HG03342 (cell line): Measurements from ENCODE around the gene SLC25A13.
"Not testable (repeated sequence)": the region's sequence is repeated elsewhere in the genome, so short reads cannot be mapped to it uniquely, and the experiment has no call there.

ENCODE experiments used
- ATAC-seq: cut with Tn5 transposase; IDR thresholded peaks from one replicate; pipeline ENCODE4 v1.9.1; 2021; ENCODE audit warnings: mild to moderate bottlenecking, moderate library complexity; ENCODE audit not compliant: unreplicated experiment

SLC25A13 gene

GRCh38 chr7:96300502-96300901 lies 21.4 kb downstream of the SLC25A13 start:
- ATAC-seq, result no peak

- ATAC-seq, result no peak
Measured at GRCh38 chr7:96299496-96299895, 22.4 kb downstream of the SLC25A13 start.

- ATAC-seq, result no peak
Measured at GRCh38 chr7:96297876-96298275, 24.0 kb downstream of the SLC25A13 start.

GRCh38 chr7:96297446-96297845 lies 24.5 kb downstream of the SLC25A13 start:
- ATAC-seq, result not testable (repeated sequence)

- ATAC-seq, result not testable (repeated sequence)
Measured at GRCh38 chr7:96293911-96294310, 28.0 kb downstream of the SLC25A13 start.

- no peak for ATAC-seq
Measured at GRCh38 chr7:96287559-96287958, 34.3 kb downstream of the SLC25A13 start.

- ATAC-seq, result peak; percentile 42
Measured at GRCh38 chr7:96287132-96287531, 34.8 kb downstream of the SLC25A13 start.

GRCh38 chr7:96285579-96285978 lies 36.3 kb downstream of the SLC25A13 start:
- peak; percentile 74 for ATAC-seq

GRCh38 chr7:96284835-96285234 lies 37.1 kb downstream of the SLC25A13 start:
- peak; percentile 76 for ATAC-seq

GRCh38 chr7:96284240-96284639 lies 37.7 kb downstream of the SLC25A13 start:
- no peak for ATAC-seq

GRCh38 chr7:96282835-96283234 lies 39.1 kb downstream of the SLC25A13 start:
- ATAC-seq, result no peak

GRCh38 chr7:96277921-96278320 lies 44.0 kb downstream of the SLC25A13 start:
- ATAC-seq, result no peak

- ATAC-seq, result no peak
Measured at GRCh38 chr7:96276019-96276418, 45.9 kb downstream of the SLC25A13 start.

- ATAC-seq, result no peak
Measured at GRCh38 chr7:96273716-96274115, 48.2 kb downstream of the SLC25A13 start.

GRCh38 chr7:96269246-96269994 lies 52.5 kb downstream of the SLC25A13 start:
- no peak for ATAC-seq

- ATAC-seq, result no peak
Measured at GRCh38 chr7:96266580-96266979, 55.3 kb downstream of the SLC25A13 start.

- no peak for ATAC-seq
Measured at GRCh38 chr7:96266015-96266414, 55.9 kb downstream of the SLC25A13 start.

- no peak for ATAC-seq
Measured at GRCh38 chr7:96253964-96254363, 67.9 kb downstream of the SLC25A13 start.

- no peak for ATAC-seq
Measured at GRCh38 chr7:96253441-96253840, 68.5 kb downstream of the SLC25A13 start.

- no peak for ATAC-seq
Measured at GRCh38 chr7:96250776-96251361, 71.0 kb downstream of the SLC25A13 start.

GRCh38 chr7:96248405-96248804 lies 73.5 kb downstream of the SLC25A13 start:
- no peak for ATAC-seq

- no peak for ATAC-seq
Measured at GRCh38 chr7:96246919-96247318, 75.0 kb downstream of the SLC25A13 start.

GRCh38 chr7:96244992-96245292 lies 77.0 kb downstream of the SLC25A13 start:
- no peak for ATAC-seq
